DND-41 (cell line): ENCODE data around the gene OTOF.

ENCODE experiments used
- ATAC-seq: fragments of 200-7000 bp; cut with Tn5 transposase; 3 replicates; pipeline ENCODE4 v1.9.1; 2021; ENCODE audit warnings: low read depth; ENCODE audit not compliant: insufficient read depth
- DNase-seq: peaks from one replicate; pipeline ENCODE4 v3.0.0-alpha.2; 2020
- H2AFZ ChIP-seq: 2 replicates; pipeline ENCODE4 v1.6.0; 2012; ENCODE audit warnings: low read depth, low read length
- H3K27ac ChIP-seq: 2 replicates; pipeline ENCODE4 v1.5.1; 2012; ENCODE audit warnings: low read length, inconsistent platforms
- H3K27me3 ChIP-seq: fragments of 200-600 bp; sonication (generic); 2 replicates; pipeline ENCODE4 v1.6.0; 2012; ENCODE audit warnings: low read length, mild to moderate bottlenecking, inconsistent platforms; ENCODE audit not compliant: insufficient read depth, poor library complexity
- H3K36me3 ChIP-seq: 2 replicates; pipeline ENCODE4 v1.5.1; 2012; ENCODE audit warnings: low read length, inconsistent platforms; ENCODE audit not compliant: insufficient read depth
- H3K4me1 ChIP-seq: 2 replicates; pipeline ENCODE4 v1.5.1; 2012; ENCODE audit warnings: mild to moderate bottlenecking, low read length; ENCODE audit not compliant: insufficient read depth
- H3K4me2 ChIP-seq: 2 replicates; pipeline ENCODE4 v1.6.0; 2012; ENCODE audit warnings: mild to moderate bottlenecking, moderate library complexity, low read length, inconsistent platforms; ENCODE audit not compliant: insufficient read depth
- H3K4me3 ChIP-seq, 2 experiments: fragments of 200-600 bp in 1 of 2; shearing (Covaris generic) in 1 of 2; 2 replicates each; pipeline ENCODE4 v1.5.1; 2012 to 2016; ENCODE audit warnings: inconsistent platforms in 2 of 2, low read length in 2 of 2, mild to moderate bottlenecking in 2 of 2, low read depth in 1 of 2, moderate library complexity in 1 of 2
- H3K79me2 ChIP-seq: 2 replicates; pipeline ENCODE4 v1.6.0; 2012; ENCODE audit warnings: low read length, inconsistent platforms; ENCODE audit not compliant: insufficient read depth
- H3K9ac ChIP-seq: 2 replicates; pipeline ENCODE4 v1.6.0; 2012; ENCODE audit warnings: low read depth, mild to moderate bottlenecking, inconsistent platforms, low read length, moderate library complexity
- H3K9me3 ChIP-seq: 2 replicates; pipeline ENCODE4 v1.5.1; 2012; ENCODE audit warnings: low read length, moderate library complexity, mild to moderate bottlenecking, inconsistent platforms; ENCODE audit not compliant: insufficient read depth, severe bottlenecking
- H4K20me1 ChIP-seq: 2 replicates; pipeline ENCODE4 v1.6.0; 2012; ENCODE audit warnings: low read length; ENCODE audit not compliant: insufficient read depth
- EZH2 ChIP-seq: IDR thresholded peaks from 3 replicates; pipeline ENCODE4 v1.6.1; 2012; ENCODE audit warnings: borderline replicate concordance, low read depth, mild to moderate bottlenecking, moderate library complexity, low read length, inconsistent platforms; ENCODE audit not compliant: severe bottlenecking
- TF ChIP-seq, protein P1 (sequence below): IDR thresholded peaks from 2 replicates; pipeline ENCODE4 v1.5.1; 2012; ENCODE audit warnings: borderline replicate concordance, low read length, moderate library complexity, mild to moderate bottlenecking; ENCODE audit not compliant: poor library complexity, severe bottlenecking; ENCODE audit errors: extremely low read depth

The OTOF gene

DNA sequence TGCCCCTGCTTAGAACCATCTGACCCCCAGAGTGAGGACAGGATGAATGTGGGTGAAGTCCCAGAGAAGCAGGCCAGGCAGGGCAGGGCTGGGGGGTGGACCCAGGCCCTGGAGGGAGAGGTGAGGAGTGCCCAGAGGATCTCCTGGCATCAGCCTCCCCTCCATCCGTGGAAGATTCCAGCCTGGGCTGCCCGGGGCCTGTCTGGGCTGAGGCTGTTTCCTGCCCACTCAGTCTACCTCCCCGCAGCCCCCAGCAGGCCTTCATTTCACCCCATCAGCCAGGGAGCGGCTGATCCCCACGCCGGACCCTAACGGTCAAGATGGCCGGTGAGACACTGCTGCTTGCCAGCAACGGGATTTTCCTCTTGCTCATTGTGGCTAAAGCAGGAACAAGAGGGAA, 35.3 kb upstream of the OTOF start:
- Histone ChIP-seq H2AFZ (no peak overlapping the region), H4K20me1 (no peaks in the 10 kb centered on the region), H3K79me2 (no peaks in the 10 kb centered on the region), H3K9ac (no peak overlapping the region), H3K4me1 (no peaks in the 10 kb centered on the region), H3K4me3 (no peak overlapping the region), H3K27ac (no peak overlapping the region), H3K9me3 (no peaks in the 10 kb centered on the region), H3K4me2 (no peak overlapping the region), H3K36me3 (no peaks in the 10 kb centered on the region), H3K27me3 (no peaks in the 10 kb centered on the region)
- TF ChIP-seq, protein P1, sequence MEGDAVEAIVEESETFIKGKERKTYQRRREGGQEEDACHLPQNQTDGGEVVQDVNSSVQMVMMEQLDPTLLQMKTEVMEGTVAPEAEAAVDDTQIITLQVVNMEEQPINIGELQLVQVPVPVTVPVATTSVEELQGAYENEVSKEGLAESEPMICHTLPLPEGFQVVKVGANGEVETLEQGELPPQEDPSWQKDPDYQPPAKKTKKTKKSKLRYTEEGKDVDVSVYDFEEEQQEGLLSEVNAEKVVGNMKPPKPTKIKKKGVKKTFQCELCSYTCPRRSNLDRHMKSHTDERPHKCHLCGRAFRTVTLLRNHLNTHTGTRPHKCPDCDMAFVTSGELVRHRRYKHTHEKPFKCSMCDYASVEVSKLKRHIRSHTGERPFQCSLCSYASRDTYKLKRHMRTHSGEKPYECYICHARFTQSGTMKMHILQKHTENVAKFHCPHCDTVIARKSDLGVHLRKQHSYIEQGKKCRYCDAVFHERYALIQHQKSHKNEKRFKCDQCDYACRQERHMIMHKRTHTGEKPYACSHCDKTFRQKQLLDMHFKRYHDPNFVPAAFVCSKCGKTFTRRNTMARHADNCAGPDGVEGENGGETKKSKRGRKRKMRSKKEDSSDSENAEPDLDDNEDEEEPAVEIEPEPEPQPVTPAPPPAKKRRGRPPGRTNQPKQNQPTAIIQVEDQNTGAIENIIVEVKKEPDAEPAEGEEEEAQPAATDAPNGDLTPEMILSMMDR, result no peak
- no peak for TF ChIP-seq EZH2
- DNase-seq (no peak), ATAC-seq (no peak)

DNA sequence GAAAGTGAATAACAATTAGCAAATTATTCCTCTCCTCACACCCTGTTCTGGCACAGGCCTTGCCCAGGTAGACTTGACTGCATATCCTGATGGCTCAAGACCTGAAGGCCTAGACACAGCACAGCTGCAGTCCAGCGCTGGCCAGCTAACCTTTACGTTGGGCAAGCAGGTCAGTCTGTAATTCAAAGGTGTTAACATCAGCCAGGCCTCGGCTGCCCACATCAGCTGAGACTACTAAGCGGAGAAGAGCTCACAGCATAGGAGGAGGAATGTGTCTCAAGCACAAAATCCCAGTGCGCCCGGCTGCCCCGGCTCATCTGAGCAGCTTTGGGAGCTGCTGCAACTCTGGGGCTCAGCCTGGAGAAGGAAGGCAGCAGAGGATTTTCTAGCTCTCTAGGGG, 33.5 kb upstream of the OTOF start:
- Histone ChIP-seq H2AFZ (no peak overlapping the region), H3K4me3 (no peak overlapping the region), H3K36me3 (no peaks in the 10 kb centered on the region), H3K27ac (no peak overlapping the region), H3K9me3 (no peaks in the 10 kb centered on the region), H3K4me1 (no peaks in the 10 kb centered on the region), H3K9ac (no peak overlapping the region), H3K27me3 (no peaks in the 10 kb centered on the region), H3K4me2 (no peak overlapping the region), H3K79me2 (no peaks in the 10 kb centered on the region), H4K20me1 (no peaks in the 10 kb centered on the region)
- ATAC-seq, result no peak
- TF ChIP-seq, protein P1, result no peak
- no peak for TF ChIP-seq EZH2
- DNase-seq, result no peak

DNA sequence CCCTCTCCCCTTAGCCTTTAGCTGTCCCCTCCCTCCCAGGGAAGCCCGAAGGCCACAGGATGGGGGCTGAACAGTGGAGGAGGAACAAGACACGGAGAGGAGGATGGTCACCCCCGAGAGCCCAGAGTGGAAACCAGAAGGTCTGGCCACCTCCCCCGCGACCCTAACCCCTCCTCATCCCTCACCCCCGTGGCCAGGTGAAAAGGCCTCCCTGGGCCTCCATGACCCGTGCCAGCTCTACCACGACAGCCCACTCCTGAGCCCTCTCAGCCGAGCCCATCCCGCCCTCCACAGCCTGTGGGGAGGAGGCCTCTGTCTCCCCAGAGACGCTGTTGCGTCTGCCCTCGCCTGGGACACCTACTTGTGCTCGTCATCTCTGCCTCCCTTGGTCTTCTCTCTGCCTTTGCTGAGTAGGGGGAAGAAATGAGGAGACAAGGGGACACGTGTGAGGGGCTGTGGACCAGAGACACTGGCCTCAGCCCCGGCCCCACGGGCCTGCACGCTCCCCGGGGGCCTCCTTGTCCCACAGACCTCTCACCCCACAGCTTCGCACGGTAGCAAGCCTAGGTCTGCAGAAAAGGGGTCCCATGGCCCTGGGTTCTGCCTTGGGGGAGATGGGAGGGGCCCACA, 32.5 kb upstream of the OTOF start:
- no peak overlapping the region for H3K4me3 ChIP-seq
- H3K27ac ChIP-seq, result no peak overlapping the region
- no peaks in the 10 kb centered on the region for H3K27me3 ChIP-seq
- TF ChIP-seq, protein P1, result no peak
- TF ChIP-seq EZH2, result no peak
- no peaks in the 10 kb centered on the region for H3K9me3 ChIP-seq
- ATAC-seq (no peak), DNase-seq (no peak)
- H2AFZ ChIP-seq, result no peak overlapping the region
- no peaks in the 10 kb centered on the region for H4K20me1 ChIP-seq
- H3K4me1 ChIP-seq, result no peaks in the 10 kb centered on the region
- H3K36me3 ChIP-seq, result no peaks in the 10 kb centered on the region
- no peak overlapping the region for H3K9ac ChIP-seq
- no peaks in the 10 kb centered on the region for H3K79me2 ChIP-seq
- H3K4me2 ChIP-seq, result no peak overlapping the region
